ENCODE results near the gene TMEM129.

The TMEM129 gene

DNA sequence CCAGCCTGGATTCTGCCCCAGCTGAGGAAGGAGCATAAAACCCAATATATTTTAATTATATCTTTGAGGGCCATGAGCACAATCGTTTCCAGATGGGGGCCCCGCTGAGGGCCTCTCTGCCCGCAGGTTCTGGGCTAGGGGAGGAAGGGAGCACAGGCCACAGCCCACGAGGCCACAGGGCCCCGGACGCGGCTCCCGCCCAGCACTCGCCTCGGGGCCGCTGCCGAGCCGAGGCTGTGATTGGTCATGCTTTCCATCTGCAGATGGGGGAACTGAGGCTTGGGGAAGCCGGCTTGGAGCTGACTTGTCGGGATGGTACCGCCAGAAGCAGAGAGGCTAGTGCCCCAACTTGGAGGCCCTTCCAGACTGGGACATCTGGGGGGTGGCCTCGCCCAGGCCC, 34.2 kb upstream of the TMEM129 start:
- no peaks in the 10 kb centered on the region for H3K9me2 ChIP-seq (ENCODE audit: low read depth, low read length)
- no peaks in the 10 kb centered on the region for H3K36me3 ChIP-seq (ENCODE audit: insufficient read depth, low read length)
- no peak overlapping the region for H2AFZ ChIP-seq (ENCODE audit: low read length)
- no peak overlapping the region for H3K4me3 ChIP-seq (ENCODE audit: low read depth, low read length, poor library complexity, severe bottlenecking)
- H3F3A ChIP-seq (ENCODE audit: insufficient read depth, low read length): no peaks in the 10 kb centered on the region
- no peaks in the 10 kb centered on the region for H4K20me1 ChIP-seq (ENCODE audit: insufficient read depth, low read length)
- H3K27ac ChIP-seq (ENCODE audit: low read depth, low read length, poor library complexity, severe bottlenecking): no peak overlapping the region
- no peaks in the 10 kb centered on the region for H3K9me3 ChIP-seq (ENCODE audit: low read length)
- no peaks in the 10 kb centered on the region for H3K27me3 ChIP-seq (ENCODE audit: insufficient read depth, low read length)
- no peak overlapping the region for H3K4me2 ChIP-seq (ENCODE audit: low read length)
- no peak for TF ChIP-seq EZH2 (IDR thresholded peaks at IDR 0.05; ENCODE audit: borderline replicate concordance, low read length)
- TF ChIP-seq, protein P1, sequence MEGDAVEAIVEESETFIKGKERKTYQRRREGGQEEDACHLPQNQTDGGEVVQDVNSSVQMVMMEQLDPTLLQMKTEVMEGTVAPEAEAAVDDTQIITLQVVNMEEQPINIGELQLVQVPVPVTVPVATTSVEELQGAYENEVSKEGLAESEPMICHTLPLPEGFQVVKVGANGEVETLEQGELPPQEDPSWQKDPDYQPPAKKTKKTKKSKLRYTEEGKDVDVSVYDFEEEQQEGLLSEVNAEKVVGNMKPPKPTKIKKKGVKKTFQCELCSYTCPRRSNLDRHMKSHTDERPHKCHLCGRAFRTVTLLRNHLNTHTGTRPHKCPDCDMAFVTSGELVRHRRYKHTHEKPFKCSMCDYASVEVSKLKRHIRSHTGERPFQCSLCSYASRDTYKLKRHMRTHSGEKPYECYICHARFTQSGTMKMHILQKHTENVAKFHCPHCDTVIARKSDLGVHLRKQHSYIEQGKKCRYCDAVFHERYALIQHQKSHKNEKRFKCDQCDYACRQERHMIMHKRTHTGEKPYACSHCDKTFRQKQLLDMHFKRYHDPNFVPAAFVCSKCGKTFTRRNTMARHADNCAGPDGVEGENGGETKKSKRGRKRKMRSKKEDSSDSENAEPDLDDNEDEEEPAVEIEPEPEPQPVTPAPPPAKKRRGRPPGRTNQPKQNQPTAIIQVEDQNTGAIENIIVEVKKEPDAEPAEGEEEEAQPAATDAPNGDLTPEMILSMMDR (IDR thresholded peaks at IDR 0.05; ENCODE audit: low read length): no peak
- H3K79me2 ChIP-seq (ENCODE audit: insufficient read depth, low read length): no peaks in the 10 kb centered on the region
- no peaks in the 10 kb centered on the region for H3K4me1 ChIP-seq (ENCODE audit: insufficient read depth, low read length, severe bottlenecking)
- no peak overlapping the region for H3K9ac ChIP-seq (ENCODE audit: low read length)

DNA sequence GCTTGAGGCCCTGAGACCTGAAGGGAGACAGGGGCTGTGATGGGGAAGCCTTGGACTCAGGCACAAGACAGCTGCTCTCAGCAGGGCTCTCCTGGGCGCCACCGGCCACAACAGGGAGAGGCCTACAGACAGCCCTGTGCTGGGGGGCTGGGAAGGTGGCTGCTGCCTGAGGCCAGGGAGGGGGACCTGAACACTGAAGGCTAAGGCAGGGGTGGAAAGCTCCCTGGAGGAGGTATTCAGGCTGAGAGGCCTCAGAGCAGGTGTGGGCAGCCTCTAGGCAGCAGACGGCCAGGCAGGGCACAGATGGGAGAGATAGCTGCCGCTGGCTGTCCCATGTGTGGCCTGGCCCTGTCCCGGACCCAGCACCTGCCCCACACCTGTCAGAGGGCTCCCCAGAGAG, 33.2 kb upstream of the TMEM129 start:
- Histone ChIP-seq H2AFZ (ENCODE audit: low read length) (no peak overlapping the region), H3K27me3 (ENCODE audit: insufficient read depth, low read length) (no peaks in the 10 kb centered on the region), H3K9me2 (ENCODE audit: low read depth, low read length) (no peaks in the 10 kb centered on the region), H3F3A (ENCODE audit: insufficient read depth, low read length) (no peaks in the 10 kb centered on the region), H3K79me2 (ENCODE audit: insufficient read depth, low read length) (no peaks in the 10 kb centered on the region), H3K4me1 (ENCODE audit: insufficient read depth, low read length, severe bottlenecking) (no peaks in the 10 kb centered on the region), H3K4me3 (ENCODE audit: low read depth, low read length, poor library complexity, severe bottlenecking) (no peak overlapping the region), H4K20me1 (ENCODE audit: insufficient read depth, low read length) (no peaks in the 10 kb centered on the region), H3K4me2 (ENCODE audit: low read length) (no peak overlapping the region), H3K9ac (ENCODE audit: low read length) (no peak overlapping the region), H3K9me3 (ENCODE audit: low read length) (no peaks in the 10 kb centered on the region), H3K27ac (ENCODE audit: low read depth, low read length, poor library complexity, severe bottlenecking) (no peak overlapping the region), H3K36me3 (ENCODE audit: insufficient read depth, low read length) (no peaks in the 10 kb centered on the region)
- TF ChIP-seq EZH2 (IDR thresholded peaks at IDR 0.05; ENCODE audit: borderline replicate concordance, low read length): no peak
- TF ChIP-seq, protein P1 (IDR thresholded peaks at IDR 0.05; ENCODE audit: low read length): no peak

DNA sequence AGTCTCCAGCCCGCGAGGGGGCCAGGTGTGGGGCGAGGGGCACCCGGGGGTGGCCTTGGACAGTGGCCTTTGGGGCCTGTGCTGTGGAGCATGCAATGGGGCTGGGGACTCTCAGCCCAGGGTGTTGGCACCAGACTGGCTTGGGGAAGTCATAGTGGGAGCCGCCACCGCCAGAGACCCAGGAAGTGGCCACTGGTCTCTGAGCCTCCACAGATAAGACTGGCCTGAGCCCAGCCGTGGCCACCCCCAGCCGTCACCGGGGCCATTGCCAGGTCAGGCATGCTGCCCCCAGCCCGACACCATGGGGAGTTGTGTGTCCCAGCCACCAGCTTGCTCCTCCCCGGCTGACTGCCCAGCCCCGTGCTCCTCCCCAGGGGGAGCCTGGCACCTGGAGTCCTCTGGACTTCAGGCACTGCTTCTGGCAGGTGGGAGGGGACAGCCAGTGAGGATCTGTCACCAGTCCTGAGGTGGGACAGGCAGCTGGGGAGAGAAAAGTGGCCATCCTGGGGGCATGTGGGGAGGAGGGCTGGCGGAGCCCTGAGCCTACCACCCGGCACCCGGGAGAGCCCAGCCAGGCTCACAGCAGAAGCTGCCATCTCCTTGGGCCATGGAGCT, 32.7 kb upstream of the TMEM129 start:
- no peaks in the 10 kb centered on the region for H3K27me3 ChIP-seq (ENCODE audit: insufficient read depth, low read length)
- no peaks in the 10 kb centered on the region for H3K4me1 ChIP-seq (ENCODE audit: insufficient read depth, low read length, severe bottlenecking)
- H3K27ac ChIP-seq (ENCODE audit: low read depth, low read length, poor library complexity, severe bottlenecking): no peak overlapping the region
- TF ChIP-seq EZH2 (IDR thresholded peaks at IDR 0.05; ENCODE audit: borderline replicate concordance, low read length): no peak
- TF ChIP-seq, protein P1 (IDR thresholded peaks at IDR 0.05; ENCODE audit: low read length): no peak
- H3F3A ChIP-seq (ENCODE audit: insufficient read depth, low read length): no peaks in the 10 kb centered on the region
- H3K79me2 ChIP-seq (ENCODE audit: insufficient read depth, low read length): no peaks in the 10 kb centered on the region
- H2AFZ ChIP-seq (ENCODE audit: low read length): no peak overlapping the region
- no peaks in the 10 kb centered on the region for H3K36me3 ChIP-seq (ENCODE audit: insufficient read depth, low read length)
- H3K4me3 ChIP-seq (ENCODE audit: low read depth, low read length, poor library complexity, severe bottlenecking): no peak overlapping the region
- no peaks in the 10 kb centered on the region for H4K20me1 ChIP-seq (ENCODE audit: insufficient read depth, low read length)
- H3K4me2 ChIP-seq (ENCODE audit: low read length): no peak overlapping the region
- H3K9me3 ChIP-seq (ENCODE audit: low read length): no peaks in the 10 kb centered on the region
- no peaks in the 10 kb centered on the region for H3K9me2 ChIP-seq (ENCODE audit: low read depth, low read length)
- no peak overlapping the region for H3K9ac ChIP-seq (ENCODE audit: low read length)

All from OCI-LY1 (cell line).